Endodermal cell (in vitro differentiated cells): Measurements from ENCODE around the gene PPP1R37. TPM values are rescaled to one million over a fixed set of nuclear protein-coding genes. Genes with fewer than 3 reads are reported as not detected.

Experiments
- DNase-seq: peaks from one replicate; pipeline ENCODE4 v3.0.0-alpha.2; 2017
- H3K27ac ChIP-seq: 2 replicates; pipeline ENCODE4 v1.5.1; 2013; ENCODE audit warnings: mild to moderate bottlenecking, low read depth, low read length, moderate library complexity
- H3K27me3 ChIP-seq: 2 replicates; pipeline ENCODE4 v1.6.1; 2013; ENCODE audit warnings: mild to moderate bottlenecking, low read length, moderate library complexity; ENCODE audit not compliant: insufficient read depth, control insufficient read depth, poor library complexity, severe bottlenecking
- H3K36me3 ChIP-seq: 2 replicates; pipeline ENCODE4 v1.7.0; 2013; ENCODE audit warnings: mild to moderate bottlenecking, low read length, moderate library complexity; ENCODE audit not compliant: control insufficient read depth, insufficient read depth
- H3K4me1 ChIP-seq: one replicate; pipeline ENCODE4 v1.7.0; 2013; ENCODE audit warnings: low read length; ENCODE audit not compliant: control insufficient read depth, insufficient read depth
- H3K4me3 ChIP-seq: 2 replicates; pipeline ENCODE4 v1.5.1; 2013; ENCODE audit warnings: mild to moderate bottlenecking, low read length, moderate library complexity
- H3K9ac ChIP-seq: 2 replicates; pipeline ENCODE4 v1.6.1; 2013; ENCODE audit warnings: mild to moderate bottlenecking, low read length, moderate library complexity; ENCODE audit not compliant: poor library complexity, severe bottlenecking; ENCODE audit errors: extremely low read depth
- H3K9me3 ChIP-seq: 2 replicates; pipeline ENCODE4 v1.6.1; 2013; ENCODE audit warnings: mild to moderate bottlenecking, low read length, moderate library complexity; ENCODE audit not compliant: control insufficient read depth
- H3K27ac Mint-ChIP-seq: 2 replicates; pipeline ENCODE4 v1.8.0; 2020; ENCODE audit warnings: mixed read lengths
- H3K27me3 Mint-ChIP-seq: 2 replicates; pipeline ENCODE4 v1.8.0; 2021; ENCODE audit warnings: mild to moderate bottlenecking, mixed read lengths; ENCODE audit not compliant: insufficient read depth
- H3K36me3 Mint-ChIP-seq: 2 replicates; pipeline ENCODE4 v1.8.0; 2020; ENCODE audit warnings: low read depth, mixed read lengths
- H3K4me1 Mint-ChIP-seq: 2 replicates; pipeline ENCODE4 v1.8.0; 2020; ENCODE audit warnings: mixed read lengths
- H3K4me3 Mint-ChIP-seq: 2 replicates; pipeline ENCODE4 v1.8.0; 2020; ENCODE audit warnings: mild to moderate bottlenecking, moderate library complexity, mixed read lengths
- H3K9me3 Mint-ChIP-seq: 2 replicates; pipeline ENCODE4 v1.8.0; 2020; ENCODE audit warnings: mild to moderate bottlenecking, mixed read lengths
- WGBS, 2 experiments: methylation state at CpG; one replicate each; pipeline versions ENCODE4 v1.1.5 to v1.1.7; 2013; ENCODE audit warnings: missing lambda C conversion rate in 2 of 2, mixed read lengths in 1 of 2; ENCODE audit not compliant: insufficient coverage in 1 of 2, insufficient read length in 1 of 2; 5-methylcytosine and 5-hydroxymethylcytosine counted together
- total RNA-seq, 2 donors: library from RNA; stranded (reverse); fragmentation: NEBNext Ultra II Directional in 1 of 2; extraction: Animal tissue kit (Norgen Biotek cat#: 25700) in 1 of 2; gene quantifications; 2 replicates in 1 of 2; 3 replicates in 1 of 2; pipeline ENCODE4 v1.2.1, GENCODE V29; 2021
- TF ChIP-seq, protein P1 (sequence below): fragments of 200-600 bp; sonication (generic); conservative IDR thresholded peaks from 2 replicates; pipeline ENCODE4 v1.5.0; 2021; ENCODE audit warnings: antibody characterized with exemption, mild to moderate bottlenecking

The PPP1R37 gene
- total RNA-seq, 2 donors from 2014 or later, result 23.6 to 32.5 TPM

DNA sequence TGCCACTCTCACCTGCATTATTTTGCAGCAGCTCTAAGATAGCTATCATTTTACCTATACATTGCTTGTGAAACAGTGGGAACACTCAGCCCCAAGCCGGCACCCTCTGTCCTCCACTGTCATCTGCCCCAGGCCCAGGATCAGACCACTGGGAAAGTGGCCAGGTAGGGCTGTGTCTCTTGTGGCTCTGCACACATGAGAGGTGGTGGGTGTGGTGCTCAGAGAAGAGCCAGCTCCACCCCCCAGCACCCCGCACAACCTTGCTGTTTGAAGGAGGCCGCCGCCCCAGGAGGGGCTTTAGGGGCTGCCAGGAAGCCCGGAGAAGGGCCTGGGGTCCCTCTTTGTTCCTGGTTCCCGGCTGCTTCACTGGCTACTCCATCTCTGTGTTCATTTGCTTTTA is 26.6 kb downstream of the PPP1R37 start:
- Histone ChIP-seq H3K9me3 (no peaks in the 10 kb centered on the region), H3K36me3 (no peaks in the 10 kb centered on the region), H3K27me3 (no peaks in the 10 kb centered on the region), H3K9ac (no peak overlapping the region), H3K4me1 (peaks cover 5% of the 10 kb centered on the region), H3K4me3 (no peak overlapping the region), H3K27ac (no peak overlapping the region)
- peaks cover 5% of the 10 kb centered on the region for H3K36me3 Mint-ChIP-seq
- TF ChIP-seq, protein P1, sequence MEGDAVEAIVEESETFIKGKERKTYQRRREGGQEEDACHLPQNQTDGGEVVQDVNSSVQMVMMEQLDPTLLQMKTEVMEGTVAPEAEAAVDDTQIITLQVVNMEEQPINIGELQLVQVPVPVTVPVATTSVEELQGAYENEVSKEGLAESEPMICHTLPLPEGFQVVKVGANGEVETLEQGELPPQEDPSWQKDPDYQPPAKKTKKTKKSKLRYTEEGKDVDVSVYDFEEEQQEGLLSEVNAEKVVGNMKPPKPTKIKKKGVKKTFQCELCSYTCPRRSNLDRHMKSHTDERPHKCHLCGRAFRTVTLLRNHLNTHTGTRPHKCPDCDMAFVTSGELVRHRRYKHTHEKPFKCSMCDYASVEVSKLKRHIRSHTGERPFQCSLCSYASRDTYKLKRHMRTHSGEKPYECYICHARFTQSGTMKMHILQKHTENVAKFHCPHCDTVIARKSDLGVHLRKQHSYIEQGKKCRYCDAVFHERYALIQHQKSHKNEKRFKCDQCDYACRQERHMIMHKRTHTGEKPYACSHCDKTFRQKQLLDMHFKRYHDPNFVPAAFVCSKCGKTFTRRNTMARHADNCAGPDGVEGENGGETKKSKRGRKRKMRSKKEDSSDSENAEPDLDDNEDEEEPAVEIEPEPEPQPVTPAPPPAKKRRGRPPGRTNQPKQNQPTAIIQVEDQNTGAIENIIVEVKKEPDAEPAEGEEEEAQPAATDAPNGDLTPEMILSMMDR, result no peak
- no peak for DNase-seq
- peaks cover 13% of the 10 kb centered on the region for H3K4me1 Mint-ChIP-seq
- H3K27me3 Mint-ChIP-seq, result no peaks in the 10 kb centered on the region
- H3K9me3 Mint-ChIP-seq, result no peaks in the 10 kb centered on the region
- H3K27ac Mint-ChIP-seq, result no peak overlapping the region
- H3K4me3 Mint-ChIP-seq, result no peak overlapping the region
- 94 to 95% methylated on average over 4 to 6 of the region's 6 CpGs for WGBS, 2 experiments

DNA sequence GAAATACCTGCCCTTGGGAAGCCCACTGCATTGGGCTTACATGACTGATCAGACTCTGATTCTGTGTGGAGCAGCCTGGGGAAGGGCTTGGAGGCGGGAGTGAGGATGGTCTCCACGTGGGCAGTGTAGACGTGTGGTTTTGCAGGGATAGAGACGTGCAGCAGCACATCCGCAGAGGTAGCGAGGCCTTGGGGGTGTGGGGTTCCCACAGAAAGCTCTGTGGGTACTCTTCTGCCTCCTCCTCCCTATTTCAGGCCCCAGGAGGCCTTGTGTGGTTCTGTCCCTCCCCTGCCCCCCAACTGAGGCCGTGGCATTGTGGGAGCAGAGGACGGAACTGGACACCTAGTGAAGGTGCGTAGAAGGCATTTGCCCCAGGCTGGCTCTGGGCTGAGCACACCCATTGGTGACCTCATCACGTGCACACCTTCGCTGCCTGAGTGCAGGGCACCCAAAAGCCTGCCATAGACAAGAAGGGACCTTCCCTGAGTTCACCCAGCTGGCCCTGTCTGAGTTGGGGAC is 28.9 kb downstream of the PPP1R37 start:
- Mint-ChIP-seq H3K27ac (no peak overlapping the region), H3K4me1 (peaks cover 12% of the 10 kb centered on the region), H3K4me3 (no peak overlapping the region), H3K36me3 (peaks cover 5% of the 10 kb centered on the region), H3K27me3 (no peaks in the 10 kb centered on the region), H3K9me3 (no peaks in the 10 kb centered on the region)
- Histone ChIP-seq H3K9ac (no peak overlapping the region), H3K4me1 (peaks cover 5% of the 10 kb centered on the region), H3K27ac (no peak overlapping the region), H3K9me3 (no peaks in the 10 kb centered on the region), H3K36me3 (no peaks in the 10 kb centered on the region), H3K4me3 (no peak overlapping the region), H3K27me3 (no peaks in the 10 kb centered on the region)
- 96 to 97% methylated on average over 6 to 11 of the region's 11 CpGs for WGBS, 2 experiments
- no peak for DNase-seq
- TF ChIP-seq, protein P1, result no peak

DNA sequence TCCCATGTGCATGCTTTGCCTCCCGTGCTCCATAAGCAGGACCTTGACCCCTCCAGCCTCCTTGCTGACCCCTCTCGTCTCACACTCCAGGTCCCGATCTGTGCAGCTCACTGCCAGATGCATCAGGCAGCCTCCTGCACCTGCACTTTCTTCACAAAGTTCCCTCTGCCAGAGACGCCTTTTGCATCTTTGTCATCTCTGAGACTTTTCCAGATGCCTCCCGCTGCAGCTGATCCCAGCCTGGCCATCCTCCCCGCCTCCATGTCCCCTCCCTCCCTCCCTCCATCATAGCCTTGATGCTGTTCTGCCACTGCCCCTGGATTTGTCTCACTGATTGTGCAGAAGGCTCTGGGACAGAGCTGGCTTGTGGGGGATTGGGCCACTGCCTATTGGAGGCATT is 29.9 kb downstream of the PPP1R37 start:
- Histone ChIP-seq H3K27ac (no peak overlapping the region), H3K4me1 (no peaks in the 10 kb centered on the region), H3K9me3 (no peaks in the 10 kb centered on the region), H3K27me3 (no peaks in the 10 kb centered on the region), H3K9ac (no peak overlapping the region), H3K36me3 (no peaks in the 10 kb centered on the region), H3K4me3 (no peak overlapping the region)
- H3K9me3 Mint-ChIP-seq, result no peaks in the 10 kb centered on the region
- no peak for DNase-seq
- H3K27ac Mint-ChIP-seq, result no peak overlapping the region
- peaks cover 5% of the 10 kb centered on the region for H3K36me3 Mint-ChIP-seq
- H3K4me3 Mint-ChIP-seq, result no peak overlapping the region
- H3K27me3 Mint-ChIP-seq, result no peaks in the 10 kb centered on the region
- TF ChIP-seq, protein P1, result no peak
- peaks cover 5% of the 10 kb centered on the region for H3K4me1 Mint-ChIP-seq
- 90 to 97% methylated on average over 4 to 6 of the region's 6 CpGs for WGBS, 2 experiments
